Left cardiac atrium (tissue), 4 donors: Measurements from ENCODE around the gene CYP4A22. TPM values are rescaled to one million over a fixed set of nuclear protein-coding genes. Genes with fewer than 3 reads are reported as not detected.
A peak's percentile ranks its signal among the peaks of the same experiment; 100 is the strongest.
"Not testable (repeated sequence)": the region's sequence is repeated elsewhere in the genome, so short reads cannot be mapped to it uniquely, and the experiment has no call there.

Experiments used
- ATAC-seq, 2 donors: fragments of 200-7000 bp; cut with Tn5 transposase; one replicate each; pipeline ENCODE4 v1.9.1; 2020; ENCODE audit warnings: mild to moderate bottlenecking in 2 of 2, moderate library complexity in 2 of 2
- DNase-seq: peaks from one replicate; pipeline ENCODE4 v3.0.0-alpha.2; 2020
- intact Hi-C, 2 donors: fragments of 100-400 bp; cut with DNase I; formaldehyde crosslinking; loops; one replicate each; pipeline versions ENCODE4 v1.14.1 to v1.15.1; 2022 to 2023
- total RNA-seq, 2 donors: library from RNA; stranded (reverse); fragmentation: NEBNext Ultra II Directional; extraction: Animal tissue kit (Norgen Biotek cat#: 25700); gene quantifications; one replicate each; pipeline ENCODE4 v1.2.1, GENCODE V29; 2021
- donor health status: DM: no; HTN: yes; CAD: no.
- donor health status: DM: no; HTN: yes; CAD: no; lungs with severe emphysema.
- donor health status: DM: yes; HTN: yes; CAD: no.
- donor health status: Dilated cardiomyopathy.

CYP4A22 gene
- total RNA-seq, 2 donors from 2014 or later = not detected

GRCh38 chr1:47192458-47193384 is 55.5 kb downstream of the CYP4A22 start:
- intact Hi-C loops = loop anchor here in 1 of 2 donors (5.0 to 10.0 kb wide), 2 partner anchors 235 to 522 kb away; no protein-coding TSS in a partner anchor
- ATAC-seq = peak; percentile 10 to 31
- DNase-seq = peak; percentile 83

DNA sequence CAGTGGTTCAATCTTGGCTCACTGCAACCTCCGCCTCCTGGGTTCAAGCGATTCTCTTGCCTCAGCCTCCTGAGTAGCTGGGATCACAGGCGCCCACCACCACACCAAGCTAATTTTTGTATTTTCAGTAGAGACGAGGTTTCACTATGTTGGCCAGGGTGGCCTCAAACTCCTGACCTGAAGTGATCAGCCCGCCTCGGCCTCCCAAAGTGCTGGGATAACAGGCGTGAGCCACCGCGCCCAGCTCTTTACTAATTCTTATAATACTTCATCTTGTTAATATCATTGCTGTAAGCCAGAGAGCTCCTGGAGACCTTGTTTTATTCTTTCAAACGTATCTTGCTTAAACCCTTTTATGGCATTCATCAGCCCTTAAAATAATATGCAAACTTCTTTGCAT is 56.3 kb downstream of the CYP4A22 start:
- intact Hi-C loops = loop anchor here in 1 of 2 donors (5.0 to 10.0 kb wide), 2 partner anchors 234 to 521 kb away; no protein-coding TSS in a partner anchor
- not testable (repeated sequence) for DNase-seq, ATAC-seq

- DNase-seq (no peak), ATAC-seq (no peak)
- intact Hi-C loops = loop anchor here in 1 of 2 donors (5.0 to 10.0 kb wide), 2 partner anchors 233 to 520 kb away; no protein-coding TSS in a partner anchor
Measured at GRCh38 chr1:47194311-47194710, 57.1 kb downstream of the CYP4A22 start.

- intact Hi-C loops = loop anchor here in 1 of 2 donors (10.0 kb wide), 1 partner anchor 519 kb away; no protein-coding TSS in a partner anchor
- DNase-seq = not testable (repeated sequence)
Measured at GRCh38 chr1:47195981-47196380, 58.7 kb downstream of the CYP4A22 start.

DNA sequence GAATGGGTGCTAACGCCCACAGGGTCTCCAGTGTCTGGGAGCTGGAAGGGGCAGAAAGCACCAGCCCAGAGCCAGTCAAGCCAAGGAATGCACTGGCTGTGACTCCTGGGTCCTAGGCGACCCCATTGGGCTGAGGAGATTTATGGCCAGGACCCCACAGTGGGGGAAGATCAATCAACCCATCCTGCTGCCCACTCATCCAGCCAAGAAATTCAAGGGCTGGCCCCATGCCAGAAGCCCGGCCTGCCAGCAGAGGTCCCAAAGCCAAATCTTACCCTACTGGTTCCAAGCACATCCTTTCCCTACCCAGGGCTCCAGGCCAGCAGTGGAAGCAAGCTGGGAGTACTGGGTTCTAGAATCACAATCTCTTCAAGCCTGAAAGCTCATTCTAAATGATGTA is 59.4 kb downstream of the CYP4A22 start:
- intact Hi-C loops = loop anchor here in 1 of 2 donors (10.0 kb wide), 1 partner anchor 518 kb away; no protein-coding TSS in a partner anchor
- ATAC-seq (no peak), DNase-seq (no peak)

More at GRCh38 chr1:47195981-47196380, 58.7 kb downstream of the CYP4A22 start:
- not testable (repeated sequence) for ATAC-seq

- no peak for DNase-seq
- intact Hi-C loops = loop anchor here in 1 of 2 donors (10.0 kb wide), 1 partner anchor 517 kb away; no protein-coding TSS in a partner anchor
- ATAC-seq = no peak
Measured at GRCh38 chr1:47198214-47198613, 61.0 kb downstream of the CYP4A22 start.

Other genes with a start within 250 kb of the CYP4A22 start
- gene CYP4A11, start 196.0 kb upstream of the CYP4A22 start, total RNA-seq = not detected
- gene CYP4X1, start 113.8 kb upstream of the CYP4A22 start, total RNA-seq = 1 to 10 TPM; 2.6 to 3.0 TPM
- gene CYP4Z1, start 70.2 kb upstream of the CYP4A22 start, total RNA-seq = 1 to 10 TPM in 1 of 2 donors, under 1 TPM in 1; 0.29 to 1.1 TPM
- 1 to 10 TPM; 1.6 to 1.9 TPM for gene PDZK1IP1, start 52.6 kb downstream of the CYP4A22 start, total RNA-seq
- 1 to 10 TPM; 4.0 to 5.1 TPM for gene TAL1, start 94.8 kb downstream of the CYP4A22 start, total RNA-seq
- 1 to 10 TPM in 1 of 2 donors, under 1 TPM in 1; 0.81 to 1.4 TPM for gene STIL, start 176.7 kb downstream of the CYP4A22 start, total RNA-seq
- gene CMPK1, start 196.3 kb downstream of the CYP4A22 start, total RNA-seq = 10 to 100 TPM; 77.9 to 92.7 TPM